Effector memory CD8-positive, alpha-beta T cell (primary cell): ENCODE results near the gene NUMBL.
A peak's percentile ranks its signal among the peaks of the same experiment; 100 is the strongest.

Experiments used
- ATAC-seq: fragments of 150-1000 bp; cut with Tn5 transposase; replicated peaks from 2 replicates; pipeline ENCODE4 v1.10.0; 2021; ENCODE audit warnings: mild to moderate bottlenecking, moderate library complexity
- DNase-seq, 3 experiments: peaks; one replicate each; pipeline ENCODE4 v3.0.0; 2021
- H3K27ac Mint-ChIP-seq, 2 donors: one replicate each; pipeline ENCODE4 v1.8.0; 2022; ENCODE audit warnings: mild to moderate bottlenecking in 2 of 2, mixed read lengths in 2 of 2, moderate library complexity in 2 of 2
- H3K27me3 Mint-ChIP-seq, 2 donors: one replicate each; pipeline ENCODE4 v1.8.0; 2022; ENCODE audit warnings: mixed read lengths in 2 of 2
- H3K36me3 Mint-ChIP-seq: one replicate; pipeline ENCODE4 v1.8.0; 2022; ENCODE audit warnings: mild to moderate bottlenecking, moderate library complexity, mixed read lengths; ENCODE audit not compliant: insufficient read depth
- H3K4me1 Mint-ChIP-seq, 2 donors: one replicate each; pipeline ENCODE4 v1.8.0; 2022; ENCODE audit warnings: low read depth in 2 of 2, mixed read lengths in 2 of 2
- H3K4me3 Mint-ChIP-seq, 2 donors: one replicate each; pipeline ENCODE4 v1.8.0; 2022; ENCODE audit warnings: mild to moderate bottlenecking in 2 of 2, mixed read lengths in 2 of 2, moderate library complexity in 2 of 2
- H3K9me3 Mint-ChIP-seq, 2 donors: one replicate each; pipeline ENCODE4 v1.8.0; 2022; ENCODE audit warnings: mixed read lengths in 2 of 2

The NUMBL gene

DNA sequence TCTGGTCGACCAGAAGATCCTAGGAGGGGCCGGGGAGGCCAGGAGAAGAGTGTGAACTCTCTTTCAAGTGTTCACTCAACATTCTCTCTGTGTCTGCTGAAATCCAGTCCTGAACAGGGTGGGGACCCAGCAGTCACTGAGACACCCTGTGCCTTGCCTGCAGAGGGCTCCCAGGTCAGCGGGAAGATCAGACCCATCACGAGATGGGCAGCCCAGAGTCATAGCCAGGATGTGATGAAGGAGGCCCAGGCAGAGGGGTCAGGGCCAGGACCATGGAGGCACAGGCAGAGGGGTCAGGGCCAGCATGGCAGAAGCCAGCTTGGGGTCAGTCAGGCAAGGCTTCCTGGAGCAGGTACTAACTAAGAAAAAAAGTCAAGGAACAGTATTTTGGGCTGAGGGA is 9.4 kb downstream of the NUMBL start:
- Mint-ChIP-seq H3K4me3 (no peak overlapping the region), H3K27me3 (no peaks in the 10 kb centered on the region), H3K4me1 (peaks cover 0 to 3% of the 10 kb centered on the region in 2 donors), H3K36me3 (peaks cover 9% of the 10 kb centered on the region), H3K9me3 (no peaks in the 10 kb centered on the region), H3K27ac (peak overlapping the region in 1 of 2 donors; percentile 30)
- no peak for DNase-seq
- ATAC-seq: no peak

DNA sequence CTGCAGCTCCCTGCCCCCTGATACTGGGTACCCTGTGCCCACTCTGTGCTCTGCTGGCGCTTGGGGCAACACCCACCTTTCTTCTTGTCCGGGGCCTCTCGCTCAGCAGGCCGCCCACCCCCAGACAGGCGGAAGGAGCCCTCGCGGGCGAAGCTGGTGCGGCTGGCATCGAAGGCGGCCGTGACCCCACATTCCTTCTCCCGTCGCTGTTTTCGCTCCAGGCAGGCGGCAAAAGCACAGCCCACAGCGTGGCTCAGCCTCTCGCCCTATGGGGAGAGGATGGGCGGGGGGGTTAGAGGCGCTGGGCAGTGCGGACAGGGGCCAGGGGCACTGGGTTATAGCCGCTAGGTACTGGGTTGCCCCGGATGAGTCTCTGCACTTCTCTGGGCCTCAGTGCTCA is 13.3 kb downstream of the NUMBL start:
- no peaks in the 10 kb centered on the region for H3K27me3 Mint-ChIP-seq
- H3K27ac Mint-ChIP-seq: peak overlapping the region in 1 of 2 donors; percentile 9
- DNase-seq (no peak), ATAC-seq (no peak)
- no peaks in the 10 kb centered on the region for H3K4me1 Mint-ChIP-seq
- H3K36me3 Mint-ChIP-seq: peaks cover 6% of the 10 kb centered on the region
- no peak overlapping the region for H3K4me3 Mint-ChIP-seq
- no peaks in the 10 kb centered on the region for H3K9me3 Mint-ChIP-seq

DNA sequence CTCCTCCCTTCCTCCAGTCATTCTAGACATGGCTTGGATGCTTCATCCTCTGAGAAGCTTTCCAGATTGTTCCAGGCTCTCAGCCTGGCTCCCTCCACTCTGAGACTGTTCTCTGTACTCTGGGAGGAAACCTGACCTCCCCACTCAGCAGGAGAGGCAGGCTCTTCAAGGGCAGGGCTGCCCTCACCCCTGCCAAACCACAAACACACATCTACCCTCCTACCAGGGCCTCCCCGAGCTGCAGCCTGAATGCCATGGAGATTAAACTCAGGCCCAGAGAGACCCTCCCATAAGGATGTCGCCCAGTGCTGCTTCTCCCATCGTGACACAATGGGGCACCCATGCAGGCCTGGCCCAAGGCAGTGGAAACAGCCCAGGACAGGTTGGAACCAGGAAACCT is 16.2 kb downstream of the NUMBL start:
- DNase-seq (no peak), ATAC-seq (peak; percentile 41)
- no peaks in the 10 kb centered on the region for H3K4me1 Mint-ChIP-seq
- no peak overlapping the region for H3K4me3 Mint-ChIP-seq
- H3K9me3 Mint-ChIP-seq: no peaks in the 10 kb centered on the region
- no peak overlapping the region for H3K27ac Mint-ChIP-seq
- H3K27me3 Mint-ChIP-seq: no peaks in the 10 kb centered on the region
- peaks cover 3% of the 10 kb centered on the region for H3K36me3 Mint-ChIP-seq

DNA sequence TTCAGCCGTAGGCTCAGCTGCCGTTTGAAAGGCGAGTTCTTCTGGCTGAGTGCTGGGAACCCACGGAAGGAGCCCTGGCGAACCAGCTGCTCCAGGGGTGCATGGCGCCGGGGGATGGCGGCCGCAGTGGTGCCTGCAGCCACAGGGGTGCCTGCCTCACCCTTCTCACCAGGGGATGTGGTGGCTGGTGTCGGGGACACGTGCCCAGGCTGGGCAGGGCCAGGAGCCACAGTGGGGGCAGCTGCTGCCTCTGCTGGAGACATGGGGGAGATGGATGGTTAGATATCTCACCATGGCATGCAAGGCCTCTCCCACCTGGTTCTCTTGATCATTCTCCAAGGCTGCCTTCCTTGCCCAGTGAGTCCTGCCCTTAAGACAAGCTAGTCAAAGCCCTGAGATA is 17.1 kb downstream of the NUMBL start:
- Mint-ChIP-seq H3K36me3 (peaks cover 3% of the 10 kb centered on the region), H3K4me3 (no peak overlapping the region), H3K4me1 (no peaks in the 10 kb centered on the region), H3K27ac (no peak overlapping the region), H3K27me3 (no peaks in the 10 kb centered on the region), H3K9me3 (no peaks in the 10 kb centered on the region)
- peak in 2 of 3 experiments; percentile 29 to 37 for DNase-seq
- ATAC-seq: peak; percentile 98

DNA sequence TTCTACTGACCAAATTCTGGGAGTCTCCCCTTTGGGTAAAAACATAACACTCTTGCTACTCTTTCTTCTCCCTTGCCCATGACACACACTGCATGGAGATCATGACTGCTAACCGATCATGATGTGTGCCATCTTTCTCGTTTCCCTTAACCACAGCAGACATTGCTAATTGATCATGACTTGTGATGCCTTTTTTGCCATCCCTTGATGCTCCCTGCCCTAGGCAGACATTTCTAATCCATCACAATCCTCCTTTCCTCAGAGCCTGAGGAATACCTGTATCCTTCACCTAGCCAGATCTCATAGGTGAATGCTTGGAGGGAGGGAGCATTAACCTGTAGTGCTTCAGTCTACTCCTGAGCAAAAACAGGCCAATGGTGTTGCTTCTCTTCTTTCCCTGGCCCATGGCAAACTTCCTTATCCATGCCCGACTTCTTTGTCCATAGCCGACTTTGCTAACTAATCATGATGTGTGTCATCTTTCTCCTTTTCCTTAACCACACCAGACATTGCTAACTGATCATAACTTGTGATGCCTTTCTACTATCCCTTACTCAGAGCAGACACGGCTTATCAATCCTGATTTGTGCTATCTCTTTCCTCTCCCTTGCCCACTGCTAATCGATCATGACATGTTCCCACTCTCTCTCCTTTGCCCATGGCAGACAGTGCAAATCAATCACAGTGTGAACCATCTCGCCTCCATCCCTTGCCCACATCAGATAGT is 17.7 kb downstream of the NUMBL start:
- H3K4me3 Mint-ChIP-seq: no peak overlapping the region
- ATAC-seq (no peak), DNase-seq (no peak)
- H3K9me3 Mint-ChIP-seq: no peaks in the 10 kb centered on the region
- H3K27ac Mint-ChIP-seq: no peak overlapping the region
- no peaks in the 10 kb centered on the region for H3K4me1 Mint-ChIP-seq
- H3K27me3 Mint-ChIP-seq: no peaks in the 10 kb centered on the region
- peaks cover 3% of the 10 kb centered on the region for H3K36me3 Mint-ChIP-seq

DNA sequence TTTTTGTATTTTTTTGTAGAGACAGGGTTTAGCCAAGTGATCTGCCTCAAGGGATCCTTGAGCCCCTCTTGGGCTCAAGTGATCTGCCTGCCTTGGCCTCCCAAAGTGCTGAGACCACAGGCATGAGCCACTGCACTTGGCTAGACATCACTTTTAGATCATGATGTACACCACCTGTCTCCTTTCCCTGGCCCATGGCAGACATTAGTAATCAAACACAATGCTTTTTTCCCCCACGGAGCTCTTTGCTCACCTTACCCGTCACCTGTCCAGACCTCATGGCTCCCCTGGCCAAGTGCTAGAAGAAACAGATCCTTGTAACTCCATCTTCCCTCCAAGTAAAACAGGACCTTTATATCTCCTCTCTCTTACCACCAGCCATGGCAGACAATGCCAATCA is 18.4 kb downstream of the NUMBL start:
- DNase-seq: no peak
- Mint-ChIP-seq H3K36me3 (peaks cover 3% of the 10 kb centered on the region), H3K4me3 (no peak overlapping the region), H3K9me3 (no peaks in the 10 kb centered on the region), H3K27ac (no peak overlapping the region), H3K4me1 (no peaks in the 10 kb centered on the region), H3K27me3 (no peaks in the 10 kb centered on the region)
- no peak for ATAC-seq

DNA sequence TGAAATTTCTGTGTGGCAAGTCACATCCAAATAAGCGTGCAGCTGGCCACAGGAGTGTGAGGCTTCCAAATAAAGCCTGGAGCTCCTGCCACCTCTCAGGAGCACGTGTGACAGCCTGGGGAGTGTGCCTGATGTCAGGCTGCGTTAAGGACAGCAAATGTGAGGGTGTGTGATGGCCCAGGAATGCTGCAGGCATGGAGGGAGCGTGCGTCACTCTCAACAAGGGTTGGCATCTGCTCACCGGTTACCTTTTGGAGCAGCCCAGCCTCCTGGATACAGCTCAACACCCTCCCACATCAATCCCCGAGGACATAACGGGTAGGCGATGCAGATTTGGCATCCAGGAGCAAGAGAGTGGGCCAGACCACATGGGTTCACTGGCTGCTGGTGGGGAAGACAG is 19.0 kb downstream of the NUMBL start:
- ATAC-seq (no peak), DNase-seq (no peak)
- Mint-ChIP-seq H3K27me3 (no peaks in the 10 kb centered on the region), H3K4me3 (no peak overlapping the region), H3K9me3 (no peaks in the 10 kb centered on the region), H3K36me3 (no peaks in the 10 kb centered on the region), H3K27ac (no peak overlapping the region), H3K4me1 (peaks cover 0 to 1% of the 10 kb centered on the region in 2 donors)

DNA sequence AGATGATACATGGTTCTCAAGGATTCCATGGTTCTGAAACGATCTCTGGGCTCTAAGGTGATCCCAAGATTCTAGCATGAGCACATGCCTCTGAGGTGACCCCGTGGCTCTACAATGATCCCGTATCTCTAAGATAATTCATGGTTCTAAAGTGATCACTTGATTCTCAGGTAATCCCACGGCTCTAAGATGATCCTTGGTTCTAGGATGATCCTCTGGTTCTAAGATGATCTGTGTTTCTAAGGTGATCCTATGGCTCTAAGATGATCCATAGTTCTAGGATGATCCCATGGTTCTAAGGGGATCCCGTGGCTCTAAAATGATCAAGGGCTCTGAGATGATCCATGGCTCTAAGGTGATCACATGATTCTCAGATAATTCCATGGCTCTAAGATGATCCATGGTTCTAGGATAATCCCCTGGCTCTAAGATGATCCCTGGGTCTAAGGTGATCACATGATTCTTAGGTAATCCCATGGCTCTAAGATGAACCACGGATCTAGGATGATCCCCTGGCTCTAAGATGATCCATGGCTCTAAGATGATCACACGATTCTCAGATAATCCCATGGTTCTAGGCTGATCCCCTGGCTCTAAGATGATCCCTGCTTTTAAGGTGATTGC is 21.3 kb downstream of the NUMBL start:
- Mint-ChIP-seq H3K36me3 (no peaks in the 10 kb centered on the region), H3K4me1 (peaks cover 0 to 1% of the 10 kb centered on the region in 2 donors), H3K9me3 (no peaks in the 10 kb centered on the region), H3K27me3 (no peaks in the 10 kb centered on the region), H3K4me3 (no peak overlapping the region), H3K27ac (no peak overlapping the region)
- ATAC-seq: no peak
- DNase-seq: no peak

DNA sequence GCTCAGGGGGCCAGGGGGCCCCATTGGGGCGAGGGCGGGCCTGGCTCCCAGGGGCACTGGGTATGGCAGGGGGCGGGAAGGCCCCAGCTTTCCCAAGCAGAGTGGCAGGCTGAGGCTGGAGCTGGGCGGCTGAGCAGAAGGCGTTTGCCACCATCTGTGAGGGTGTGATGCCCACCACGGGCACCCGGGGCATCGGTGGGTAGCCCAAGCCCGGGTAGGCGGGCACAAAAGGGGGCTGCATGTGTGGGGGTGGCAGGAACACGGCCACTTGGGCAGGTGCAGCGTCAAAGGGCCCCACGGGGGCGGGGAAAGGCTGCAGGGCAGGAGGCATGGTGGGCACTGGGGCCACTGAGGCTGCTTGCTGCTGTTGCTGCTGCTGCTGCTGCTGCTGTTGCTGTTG is 22.8 kb downstream of the NUMBL start:
- H3K36me3 Mint-ChIP-seq: peaks cover 5% of the 10 kb centered on the region
- H3K4me1 Mint-ChIP-seq: peaks cover 8 to 11% of the 10 kb centered on the region in 2 donors
- H3K9me3 Mint-ChIP-seq: no peaks in the 10 kb centered on the region
- no peak overlapping the region for H3K27ac Mint-ChIP-seq
- no peaks in the 10 kb centered on the region for H3K27me3 Mint-ChIP-seq
- ATAC-seq (no peak), DNase-seq (no peak)
- no peak overlapping the region for H3K4me3 Mint-ChIP-seq

DNA sequence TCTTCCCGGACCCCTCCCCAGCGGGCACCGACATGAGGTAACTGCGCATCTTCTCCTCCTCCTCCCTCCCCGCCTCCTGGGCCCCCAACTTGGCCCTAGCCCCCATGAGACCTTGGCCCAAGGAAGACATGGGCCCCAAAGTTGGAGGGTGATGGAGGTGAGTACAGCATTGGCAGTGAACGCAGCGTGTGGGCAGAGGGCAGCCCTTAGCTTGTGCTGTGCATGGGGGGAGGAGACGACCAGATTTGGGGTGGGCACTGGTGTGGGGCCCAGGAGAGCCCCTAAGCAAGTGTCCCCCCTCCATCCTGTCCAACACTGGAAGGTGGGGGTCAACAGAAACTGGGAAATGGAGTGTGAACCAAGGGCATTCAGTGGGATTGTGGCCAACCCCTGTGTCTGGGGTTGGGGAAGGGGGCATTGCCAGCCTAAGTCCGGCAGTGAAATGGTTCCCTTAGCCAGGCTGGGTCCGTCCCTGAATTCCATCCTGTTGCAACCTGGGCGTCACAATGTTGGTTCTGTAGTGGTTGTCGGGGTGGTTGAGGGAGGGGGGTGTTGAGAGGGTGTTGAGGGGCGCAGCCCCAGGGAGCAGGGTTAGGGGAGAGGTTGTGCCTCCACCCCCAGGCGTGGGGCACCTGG is 23.5 kb downstream of the NUMBL start:
- DNase-seq (no peak), ATAC-seq (no peak)
- Mint-ChIP-seq H3K9me3 (no peaks in the 10 kb centered on the region), H3K27ac (peak overlapping the region in 1 of 2 donors; percentile 38), H3K4me1 (peaks cover 8 to 12% of the 10 kb centered on the region in 2 donors), H3K36me3 (peaks cover 11% of the 10 kb centered on the region), H3K4me3 (no peak overlapping the region), H3K27me3 (no peaks in the 10 kb centered on the region)

DNA sequence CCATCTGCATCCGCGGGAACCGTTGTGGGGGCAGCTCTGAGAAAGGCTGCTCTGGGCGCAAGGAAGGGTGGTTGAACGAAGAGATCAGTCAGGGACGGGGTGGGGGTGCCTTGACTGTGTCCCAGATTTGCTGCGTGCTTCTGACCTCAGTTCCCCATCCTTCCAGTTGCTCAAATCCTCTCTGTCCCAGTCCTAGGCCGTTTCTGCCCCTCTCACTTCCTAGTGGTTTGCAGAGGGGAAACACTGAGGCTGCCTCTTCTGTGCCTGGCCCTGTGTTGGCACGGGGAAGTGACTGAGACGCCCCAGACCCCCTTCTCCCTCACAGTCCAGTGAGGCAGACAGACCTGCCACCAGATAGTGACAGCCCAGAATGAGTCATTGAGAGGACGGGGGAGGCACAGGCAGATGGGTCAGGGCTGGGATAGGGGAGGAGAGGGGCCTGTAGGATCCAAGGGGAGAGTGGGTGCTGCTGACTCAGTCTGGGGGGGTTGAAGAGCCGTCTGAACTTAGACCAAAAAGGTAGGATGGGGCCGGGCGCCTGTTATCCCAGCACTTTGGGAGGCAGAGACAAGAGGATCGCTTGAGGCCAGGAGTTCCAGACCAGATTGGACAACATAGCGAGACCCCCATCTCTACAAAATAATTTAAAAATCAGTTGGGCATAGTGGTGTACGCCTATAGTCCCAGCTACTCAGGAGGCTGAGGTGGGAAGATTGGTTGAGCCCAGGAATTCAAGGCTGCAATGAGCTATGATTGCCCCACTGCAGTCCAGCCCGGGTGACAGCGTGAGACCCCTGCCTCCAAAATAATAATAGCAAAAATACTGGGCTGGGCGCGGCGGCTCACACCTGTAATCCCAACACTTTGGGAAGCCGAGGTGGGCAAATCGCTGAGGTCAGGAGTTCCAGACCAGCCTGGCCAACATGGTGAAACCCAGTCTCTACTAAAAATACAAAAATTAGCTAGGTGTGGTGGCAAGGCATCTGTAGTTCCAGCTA is 26.5 kb downstream of the NUMBL start:
- Mint-ChIP-seq H3K4me1 (peaks cover 8 to 12% of the 10 kb centered on the region in 2 donors), H3K27ac (peak overlapping the region; percentile 93 to 94), H3K27me3 (peaks cover 0 to 12% of the 10 kb centered on the region in 2 donors), H3K36me3 (peaks cover 11% of the 10 kb centered on the region), H3K4me3 (peak overlapping the region; percentile 82 to 84), H3K9me3 (no peaks in the 10 kb centered on the region)
- DNase-seq: peak in 1 of 3 experiments; percentile 7
- ATAC-seq: peak; percentile 9

DNA sequence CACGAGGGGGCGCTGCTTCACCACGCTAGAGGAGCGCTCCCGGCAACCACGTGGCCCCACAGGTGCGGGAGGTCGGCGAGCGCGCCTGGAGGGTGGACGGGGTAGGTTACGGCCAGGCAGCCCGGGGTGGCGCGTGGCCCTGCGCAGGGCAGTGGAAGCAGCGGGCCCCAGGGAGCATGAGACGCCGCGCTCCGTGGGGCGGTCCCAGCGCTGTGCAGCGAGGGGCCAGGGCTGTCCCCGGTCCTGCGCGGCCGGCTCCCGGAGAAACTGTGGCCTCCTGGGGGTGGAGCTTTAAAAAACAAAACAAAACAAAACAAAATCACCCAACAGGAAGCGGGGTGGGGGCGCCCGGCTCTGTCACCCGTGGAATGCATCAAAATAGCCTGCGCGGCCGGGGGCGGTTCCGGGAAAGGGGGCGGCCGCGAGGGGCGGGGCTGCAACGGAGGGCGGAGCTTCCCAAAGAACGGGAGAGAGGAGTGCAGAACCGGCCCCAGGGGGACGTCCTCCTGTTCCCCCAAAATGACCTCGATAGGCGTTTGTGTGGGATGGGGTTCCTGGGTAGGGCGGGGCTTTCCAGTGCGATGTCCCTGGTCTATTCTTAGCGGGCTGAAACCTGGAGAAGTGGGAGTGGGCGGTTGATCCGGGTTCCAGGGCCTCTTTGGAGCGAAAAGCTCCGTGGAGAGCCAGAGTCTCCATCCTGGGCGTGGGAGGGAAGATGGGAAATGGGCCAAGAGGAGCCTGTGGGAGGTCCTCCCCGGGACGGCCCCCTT is 27.3 kb downstream of the NUMBL start:
- Mint-ChIP-seq H3K4me3 (peak overlapping the region; percentile 82 to 84), H3K4me1 (peaks cover 8 to 12% of the 10 kb centered on the region in 2 donors), H3K9me3 (no peaks in the 10 kb centered on the region), H3K27ac (peak overlapping the region; percentile 93 to 94), H3K27me3 (peaks cover 0 to 12% of the 10 kb centered on the region in 2 donors), H3K36me3 (peaks cover 11% of the 10 kb centered on the region)
- DNase-seq: peak; percentile 93 to 95 (median 93)
- ATAC-seq: peak; percentile 91
